GM19395 (cell line): Measurements from ENCODE around the gene TERB1.

Experiments
- ATAC-seq: cut with Tn5 transposase; IDR thresholded peaks from one replicate; pipeline ENCODE4 v1.9.1; 2021; ENCODE audit warnings: mild to moderate bottlenecking, moderate library complexity; ENCODE audit not compliant: unreplicated experiment

Gene TERB1, protein sequence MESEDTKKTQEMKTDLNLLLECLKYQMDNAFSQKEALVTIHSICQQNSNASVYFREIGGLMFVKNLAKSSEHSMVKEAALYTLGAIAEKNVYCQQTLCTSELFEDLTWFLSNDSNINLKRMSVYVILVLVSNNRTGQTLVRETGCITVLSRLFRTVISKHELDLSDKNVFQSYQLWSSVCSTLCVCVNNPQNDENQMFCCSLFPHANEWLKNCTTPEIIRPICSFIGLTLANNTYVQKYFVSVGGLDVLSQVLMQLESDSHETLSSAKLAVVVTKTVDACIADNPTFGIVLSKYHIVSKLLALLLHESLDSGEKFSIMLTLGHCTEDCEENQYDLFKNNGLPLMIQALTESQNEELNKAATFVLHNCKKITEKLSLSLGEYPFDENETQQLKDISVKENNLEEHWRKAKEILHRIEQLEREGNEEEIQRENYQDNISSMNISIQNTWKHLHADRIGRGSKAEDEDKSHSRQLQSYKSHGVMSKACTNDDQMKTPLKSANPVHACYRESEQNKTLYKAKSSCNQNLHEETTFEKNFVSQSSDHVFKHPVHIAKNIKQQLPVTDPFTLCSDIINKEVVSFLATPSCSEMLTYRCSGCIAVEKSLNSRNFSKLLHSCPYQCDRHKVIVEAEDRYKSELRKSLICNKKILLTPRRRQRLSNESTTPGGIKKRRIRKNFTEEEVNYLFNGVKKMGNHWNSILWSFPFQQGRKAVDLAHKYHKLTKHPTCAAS

DNA sequence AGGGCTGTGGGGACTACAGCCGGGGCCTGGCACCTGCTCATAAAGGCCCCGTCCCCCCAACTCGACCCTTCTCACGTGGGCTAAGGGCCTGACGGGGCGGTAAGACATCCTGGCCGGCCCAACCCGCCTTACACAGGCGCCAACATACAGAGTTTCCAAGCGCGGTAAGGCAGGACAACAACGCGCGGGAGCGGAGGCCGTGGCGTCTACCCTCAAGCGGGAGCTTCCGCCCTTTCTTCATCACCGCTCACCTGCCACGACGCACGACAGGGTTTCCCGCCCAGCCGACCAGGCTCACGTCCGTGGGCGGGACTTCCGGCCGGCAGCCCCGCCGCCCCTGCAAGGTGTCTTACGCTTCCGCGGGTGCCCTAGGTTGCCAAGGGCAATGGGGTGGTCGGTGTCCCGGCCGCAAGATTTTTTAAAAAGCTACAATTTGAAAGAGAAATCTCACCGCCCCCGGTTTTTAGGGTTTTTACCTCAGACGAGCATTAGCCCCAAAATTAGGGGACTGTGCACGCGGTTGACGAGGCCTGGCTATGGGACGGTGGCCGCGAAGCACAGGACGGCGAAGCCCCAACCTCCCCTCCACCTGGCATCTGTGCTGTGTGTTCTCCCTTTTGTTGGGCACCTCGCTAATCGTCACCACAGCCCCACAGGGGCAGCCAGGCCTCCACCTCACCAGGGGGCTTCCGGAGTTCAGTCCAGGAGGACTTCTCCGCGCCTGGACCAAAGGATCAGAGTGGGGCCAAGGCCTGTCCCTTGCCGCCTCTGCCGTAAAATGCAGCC, at the start of gene TERB1:
TERB1 (minus strand) TSS at position 265 of the 786 bp plus-strand sequence. CDS start 4,786 bp downstream, outside the sequence.
- ATAC-seq, result no peak

DNA sequence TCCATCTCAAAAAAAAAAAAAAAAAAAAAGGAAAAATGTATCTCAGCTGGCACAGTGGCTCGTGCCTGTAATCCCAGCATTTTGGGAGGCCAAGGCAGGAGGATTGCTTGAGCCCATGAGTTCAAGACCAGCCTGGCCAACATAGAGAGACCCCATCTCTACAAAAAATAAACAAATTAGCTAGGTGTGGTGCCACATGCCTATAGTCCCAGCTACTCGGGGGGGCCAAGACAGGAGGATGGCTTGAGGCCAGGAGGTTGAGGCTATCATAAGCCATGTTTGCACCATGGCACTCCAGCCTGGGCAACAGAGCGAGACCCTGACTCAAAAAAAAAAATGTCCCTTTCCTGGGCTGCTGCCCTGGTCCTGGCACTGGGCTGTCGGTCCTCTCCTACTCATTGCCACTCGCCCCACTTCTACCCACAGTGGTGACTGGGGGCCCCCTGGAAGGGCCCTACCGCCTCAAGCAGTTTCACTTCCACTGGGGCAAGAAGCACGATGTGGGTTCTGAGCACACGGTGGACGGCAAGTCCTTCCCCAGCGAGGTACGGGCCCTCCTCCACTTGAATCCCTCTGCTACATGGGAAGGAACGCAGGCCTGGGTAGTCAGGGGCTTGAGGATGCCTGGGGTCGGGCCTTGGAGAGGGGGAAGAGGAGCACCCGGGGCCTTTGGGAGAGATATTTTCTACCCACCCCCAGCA, 48.9 kb upstream of the TERB1 start:
- no peak for ATAC-seq

DNA sequence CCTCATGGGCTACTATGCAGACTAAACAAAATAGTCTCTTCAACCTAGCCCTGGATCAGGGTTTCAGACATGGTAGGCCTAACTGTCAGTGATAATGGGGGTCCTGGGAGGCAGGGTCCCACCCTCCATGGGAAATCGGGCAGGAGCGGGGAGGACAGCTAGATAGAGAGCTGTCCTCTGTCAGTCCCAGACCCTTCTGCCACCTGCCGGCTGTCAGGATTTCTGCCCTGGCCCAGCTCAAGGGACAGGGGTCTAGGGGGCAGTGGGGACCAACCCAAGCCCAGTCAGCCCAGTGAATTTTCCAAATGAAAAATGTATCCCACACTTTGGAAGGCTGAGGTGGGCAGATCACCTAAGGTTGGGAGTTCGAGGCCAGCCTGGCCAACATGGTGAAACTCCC, 48.2 kb upstream of the TERB1 start:
- ATAC-seq, result no peak

DNA sequence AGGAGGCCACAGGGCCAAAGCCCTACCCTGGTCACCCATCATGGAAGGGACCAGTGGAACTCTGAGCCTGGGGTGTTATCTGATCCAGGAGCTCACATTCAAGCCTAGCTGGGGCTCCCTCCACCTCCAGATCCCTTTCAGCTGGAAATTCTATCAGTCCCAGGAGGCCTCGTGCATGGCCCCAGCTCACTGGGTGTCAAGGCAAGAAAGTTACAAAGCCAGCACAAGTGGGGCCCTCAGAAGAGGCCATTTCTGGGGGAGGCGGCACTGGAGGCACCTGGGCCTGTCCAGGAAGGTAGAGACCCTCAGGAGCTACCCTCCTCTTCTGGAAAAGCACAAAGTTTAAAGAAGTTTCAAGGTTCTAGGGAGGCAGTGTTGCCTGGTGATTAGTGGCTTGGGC, 47.6 kb upstream of the TERB1 start:
- ATAC-seq, result no peak

DNA sequence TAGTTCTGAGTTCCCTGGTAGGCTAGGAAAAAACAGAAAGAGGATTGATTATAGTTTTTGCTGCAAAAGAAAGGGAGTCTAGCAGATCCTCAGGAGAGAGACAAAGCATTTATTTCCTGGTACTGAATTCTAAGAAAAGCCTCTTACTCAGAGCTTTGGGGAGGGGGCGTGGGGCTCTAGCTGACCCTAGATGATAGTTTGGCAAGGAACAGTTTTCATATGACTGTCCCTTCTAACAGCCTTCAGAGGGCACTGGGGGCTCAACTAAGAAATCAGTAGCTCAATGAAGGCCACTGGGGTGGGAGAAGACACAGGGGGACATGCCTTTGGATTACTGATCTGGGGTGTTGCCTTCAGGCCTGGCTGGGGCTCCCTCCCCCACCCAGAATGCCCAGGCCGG, 46.8 kb upstream of the TERB1 start:
- ATAC-seq, result no peak

DNA sequence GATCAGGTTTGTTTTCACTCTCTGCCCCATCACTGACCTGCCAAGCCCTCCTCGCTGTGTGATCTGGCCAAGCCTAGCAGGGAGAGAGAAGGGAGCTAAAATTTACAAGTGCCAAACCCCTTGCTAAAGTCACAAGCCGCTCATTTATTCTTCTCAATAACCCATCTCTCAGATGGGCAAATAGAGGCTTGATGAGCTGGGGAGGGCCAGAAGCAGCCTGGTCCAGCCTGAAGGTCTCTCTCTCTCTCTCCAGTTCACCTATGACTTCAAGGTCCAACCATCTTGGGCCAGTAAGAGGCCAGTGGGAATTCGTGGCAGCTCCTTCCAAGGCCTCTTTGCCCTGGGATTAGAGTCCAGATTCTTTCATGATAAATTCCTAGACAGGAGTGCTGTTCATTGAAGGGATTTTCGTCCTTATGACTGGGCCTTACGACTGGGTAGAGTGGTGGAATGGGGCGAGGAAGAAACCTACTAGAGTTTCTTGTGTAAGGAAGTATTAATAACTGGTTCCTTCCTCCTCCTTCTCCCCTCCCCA, 46.2 kb upstream of the TERB1 start:
- no peak for ATAC-seq

DNA sequence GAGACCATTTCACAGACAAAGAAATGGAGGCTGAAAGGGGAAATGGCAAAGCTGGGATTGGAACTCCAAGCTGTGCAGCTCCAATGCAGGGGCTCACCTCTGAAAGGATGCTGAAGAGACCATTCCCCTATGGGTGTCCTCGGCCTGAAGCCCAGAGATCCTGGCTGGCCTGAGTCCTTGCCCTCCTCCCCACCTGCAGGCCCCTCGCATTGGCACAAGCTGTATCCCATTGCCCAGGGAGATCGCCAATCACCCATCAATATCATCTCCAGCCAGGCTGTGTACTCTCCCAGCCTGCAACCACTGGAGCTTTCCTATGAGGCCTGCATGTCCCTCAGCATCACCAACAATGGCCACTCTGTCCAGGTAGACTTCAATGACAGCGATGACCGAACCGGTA, 45.4 kb upstream of the TERB1 start:
- ATAC-seq, result no peak

DNA sequence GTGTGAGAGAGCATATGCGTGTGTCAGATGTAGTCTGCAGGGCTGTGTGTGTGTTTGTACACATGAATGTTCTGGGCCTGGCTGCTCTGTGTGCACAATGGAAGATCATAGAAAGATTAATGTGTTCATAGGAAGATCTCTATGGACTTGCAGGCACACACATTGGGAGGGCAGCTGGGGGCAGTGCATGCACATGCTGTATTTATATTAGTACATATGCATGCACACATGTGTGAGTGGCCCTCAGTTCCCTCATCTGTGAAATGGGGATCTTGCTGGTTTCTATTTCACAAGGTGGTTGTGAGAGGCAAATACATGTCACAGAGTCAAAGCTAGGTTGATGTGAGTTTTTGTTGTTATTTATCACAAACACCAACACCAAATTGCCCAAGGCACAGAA, 44.9 kb upstream of the TERB1 start:
- ATAC-seq, result no peak

DNA sequence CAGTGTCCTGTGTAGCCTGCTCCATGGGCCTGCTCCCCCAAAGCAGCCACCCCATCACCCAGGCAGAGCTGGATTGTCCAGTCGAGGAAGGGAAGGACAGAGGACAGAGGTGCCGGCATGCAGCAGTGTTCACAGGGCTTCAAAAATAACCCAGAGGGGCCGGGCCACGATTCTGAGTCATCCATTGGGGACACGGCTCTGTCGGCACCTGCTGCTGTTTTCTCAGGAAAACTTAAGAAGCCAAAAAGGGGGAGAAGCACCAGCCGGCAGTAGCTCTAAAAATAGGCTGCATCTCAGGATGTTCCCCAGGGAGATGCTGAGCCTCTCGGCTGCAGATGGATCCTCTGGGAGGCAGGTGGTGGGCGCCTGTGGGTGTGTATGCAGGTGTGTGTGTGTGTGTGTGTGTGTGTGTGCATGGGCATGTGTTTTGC, 44.4 kb upstream of the TERB1 start:
- ATAC-seq, result no peak

DNA sequence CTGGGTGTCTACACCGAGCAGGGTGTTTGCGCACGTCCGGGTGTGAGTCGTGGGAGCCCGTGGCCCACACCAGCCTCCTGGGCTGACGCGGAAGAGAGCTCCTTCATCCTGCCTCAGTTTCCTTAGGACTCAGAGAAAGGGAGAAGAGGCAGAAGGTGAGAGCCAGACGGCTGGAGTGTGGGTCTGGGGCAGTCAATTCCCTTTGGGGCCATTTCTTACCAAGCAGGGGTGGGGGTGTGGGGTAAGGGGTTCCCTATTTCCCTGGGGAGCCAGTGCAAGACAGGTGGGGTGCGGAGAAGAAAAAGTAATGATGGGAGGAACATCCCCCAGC, 43.7 kb upstream of the TERB1 start:
- ATAC-seq, result no peak

DNA sequence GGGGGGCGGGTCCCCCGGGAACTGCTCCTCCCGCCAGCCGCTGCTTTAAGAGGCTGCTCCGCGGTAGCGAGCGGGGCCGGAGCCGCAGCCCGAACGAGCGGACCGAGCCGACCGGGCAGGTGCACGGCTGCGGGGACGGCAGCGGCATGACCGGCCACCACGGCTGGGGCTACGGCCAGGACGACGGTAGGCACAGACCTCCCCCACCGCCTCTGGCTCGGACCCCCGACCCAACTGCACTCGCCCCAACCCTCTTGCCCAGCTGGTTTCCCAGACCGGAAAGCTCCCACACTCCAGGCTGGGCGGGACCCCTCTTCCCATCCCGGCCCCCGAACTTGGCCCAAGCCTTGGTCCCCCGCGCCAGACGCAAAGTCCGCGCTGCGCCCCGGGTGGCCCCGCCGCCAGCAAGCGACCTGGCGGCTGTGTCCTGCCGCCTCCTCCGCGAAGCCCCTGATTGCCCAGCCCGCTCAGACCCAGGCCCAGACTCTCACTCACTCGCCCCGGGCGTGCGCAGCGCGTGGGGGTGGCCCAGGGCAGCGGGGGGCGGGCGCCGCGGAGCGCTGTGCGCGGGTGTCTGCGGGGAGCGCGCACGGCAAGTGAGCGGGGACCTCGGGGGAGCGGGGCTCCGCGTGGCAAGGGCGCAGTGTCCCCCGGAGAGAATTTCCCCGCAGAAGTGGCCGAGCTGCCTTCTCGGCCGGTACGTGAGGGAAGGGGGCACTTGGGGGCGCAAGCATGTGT, 43.1 kb upstream of the TERB1 start, which contains the start of gene CA7:
CA7 (plus strand) TSS at position 73 of the 738 bp plus-strand sequence; CDS start at position 147, 74 bp downstream.
- ATAC-seq, result no peak

DNA sequence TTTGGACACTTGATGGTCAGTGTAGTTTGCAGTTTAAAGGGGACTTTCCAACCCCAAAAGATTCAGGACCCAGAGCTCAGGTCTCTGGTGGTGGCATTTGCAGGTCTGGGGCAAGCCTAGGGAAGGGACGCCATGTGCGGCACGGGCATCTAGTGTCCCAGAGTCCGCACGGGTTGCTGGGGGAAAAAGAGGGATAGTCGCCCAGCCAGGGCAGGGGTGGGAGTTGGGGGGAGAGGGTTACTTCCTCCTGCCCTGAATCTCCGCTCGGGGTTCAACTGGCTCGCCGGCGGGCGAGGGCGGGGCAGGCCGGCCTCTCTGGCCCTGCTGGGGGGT, 42.6 kb upstream of the TERB1 start:
- ATAC-seq, result no peak

DNA sequence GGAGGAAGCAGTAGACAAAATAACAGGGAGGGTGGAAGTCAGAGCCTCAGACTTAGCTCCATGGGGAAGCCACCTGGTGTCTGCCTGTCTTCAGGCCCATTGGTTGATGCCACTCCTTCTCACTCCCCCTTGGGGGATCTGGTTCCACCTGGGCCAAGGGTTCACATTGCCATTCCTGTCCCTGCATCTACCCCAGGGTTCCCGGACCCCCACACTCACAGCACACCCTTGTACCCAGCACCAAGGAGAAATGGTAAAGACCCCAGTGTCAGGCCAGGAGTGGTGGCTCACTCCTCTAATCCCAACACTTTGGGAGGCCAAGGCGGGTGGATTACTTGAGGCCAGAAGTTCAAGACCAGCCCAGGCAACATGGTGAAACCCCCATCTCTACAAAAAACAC, 41.8 kb upstream of the TERB1 start:
- no peak for ATAC-seq

DNA sequence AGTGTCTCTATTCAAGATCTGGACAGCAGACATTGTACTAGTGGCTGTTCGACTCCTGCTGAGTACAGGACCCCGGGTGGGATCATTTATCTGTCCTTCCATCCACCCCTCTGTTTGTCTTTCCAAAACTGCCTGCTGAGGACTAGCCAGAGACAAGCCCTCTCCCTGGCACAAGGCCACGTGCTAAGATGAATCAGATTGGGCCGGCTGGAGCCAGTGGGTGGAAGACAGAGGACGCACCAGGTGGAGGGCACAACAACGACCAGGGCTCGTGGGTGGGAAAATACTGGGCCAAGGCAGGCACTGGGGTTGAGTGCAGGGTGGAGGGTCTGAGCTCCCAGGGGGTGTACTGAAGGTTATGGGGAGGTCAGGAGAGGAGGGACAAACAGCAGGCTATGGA, 41.4 kb upstream of the TERB1 start:
- no peak for ATAC-seq

DNA sequence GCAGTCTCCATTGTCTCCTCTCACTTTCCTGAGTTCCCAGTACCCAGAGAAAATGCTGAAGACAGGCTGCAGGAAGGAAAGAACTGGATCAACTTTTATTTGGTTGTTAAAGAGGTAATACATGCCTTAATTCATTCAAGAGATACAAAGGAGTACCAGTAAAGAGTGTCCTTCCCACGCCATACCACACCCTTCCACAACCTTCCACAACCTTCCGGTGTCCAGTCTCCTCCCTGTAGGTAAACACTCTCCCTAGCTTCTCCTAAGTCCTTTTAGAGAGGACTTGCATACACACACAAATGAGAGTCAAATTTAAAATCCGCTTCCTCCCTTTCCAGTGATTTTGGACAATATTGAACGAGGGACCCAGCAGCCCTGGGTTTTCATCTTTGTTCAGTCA, 40.0 kb upstream of the TERB1 start:
- no peak for ATAC-seq

DNA sequence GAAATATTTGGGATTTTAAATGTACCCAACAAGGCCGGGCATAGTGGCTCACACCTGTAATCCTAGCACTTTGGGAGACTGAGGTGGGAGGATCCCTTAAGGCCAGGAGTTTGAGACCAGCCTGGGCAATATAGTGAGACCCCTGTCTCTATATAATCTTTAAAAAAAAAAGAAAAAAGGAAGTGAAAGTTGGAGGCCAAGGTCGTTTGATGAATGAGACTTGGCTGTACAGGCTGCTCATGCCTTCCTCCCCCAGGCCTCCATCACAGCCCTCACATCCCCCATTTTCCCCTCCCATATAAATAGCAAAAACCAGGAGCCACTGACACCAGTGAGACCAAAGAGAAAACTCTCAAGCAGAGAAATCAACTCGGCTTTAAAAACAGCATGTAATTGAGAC, 39.5 kb upstream of the TERB1 start:
- no peak for ATAC-seq

DNA sequence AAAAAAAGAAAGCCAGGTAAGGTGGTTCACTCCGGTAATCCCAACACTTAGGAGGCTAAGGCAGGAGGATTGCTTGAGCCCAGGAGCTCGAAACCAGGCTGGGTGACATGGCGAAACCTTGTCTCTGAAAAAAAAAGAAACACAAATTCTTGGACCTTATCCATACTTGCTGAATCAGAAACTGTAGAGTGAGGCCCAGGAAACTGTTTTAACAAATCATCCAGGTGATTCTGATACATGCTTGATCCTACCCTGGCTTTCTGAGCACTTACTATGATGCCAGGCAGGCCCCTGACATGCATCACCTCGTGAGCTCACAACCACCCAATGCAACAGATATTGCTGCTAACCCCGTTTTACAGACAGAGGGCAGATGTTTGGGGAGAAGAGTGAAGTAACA, 33.4 kb upstream of the TERB1 start:
- ATAC-seq, result no peak

DNA sequence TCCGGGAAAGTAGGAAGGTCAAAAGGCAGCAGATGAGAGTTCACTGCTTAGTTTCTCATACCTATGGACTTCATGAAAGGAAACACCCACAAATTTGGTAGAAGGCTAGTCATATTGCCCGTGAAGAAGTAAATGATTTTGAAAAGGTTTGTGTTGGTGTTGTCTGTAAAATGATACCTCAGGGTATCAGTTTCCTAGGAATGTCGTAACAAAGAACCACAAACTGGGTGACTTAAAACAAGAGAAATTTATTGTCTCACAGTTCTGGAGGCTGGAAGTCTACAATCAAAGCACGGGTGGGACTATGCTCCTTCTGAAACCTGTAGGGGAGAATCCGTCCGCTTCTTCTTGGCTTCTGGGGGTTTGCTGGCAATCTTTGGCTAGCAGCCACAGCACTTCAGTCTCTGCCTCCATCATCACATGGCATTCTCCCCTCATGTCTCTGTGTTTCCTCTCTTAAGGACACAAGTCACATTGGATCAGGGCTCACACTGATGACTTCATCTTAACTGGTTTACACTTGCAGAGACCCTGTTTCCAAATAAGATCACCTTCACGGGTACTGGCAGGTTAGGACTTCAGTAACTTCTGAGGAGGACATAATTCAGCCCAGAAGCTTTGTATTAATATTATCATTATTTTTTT, 31.4 kb upstream of the TERB1 start:
- ATAC-seq, result no peak

DNA sequence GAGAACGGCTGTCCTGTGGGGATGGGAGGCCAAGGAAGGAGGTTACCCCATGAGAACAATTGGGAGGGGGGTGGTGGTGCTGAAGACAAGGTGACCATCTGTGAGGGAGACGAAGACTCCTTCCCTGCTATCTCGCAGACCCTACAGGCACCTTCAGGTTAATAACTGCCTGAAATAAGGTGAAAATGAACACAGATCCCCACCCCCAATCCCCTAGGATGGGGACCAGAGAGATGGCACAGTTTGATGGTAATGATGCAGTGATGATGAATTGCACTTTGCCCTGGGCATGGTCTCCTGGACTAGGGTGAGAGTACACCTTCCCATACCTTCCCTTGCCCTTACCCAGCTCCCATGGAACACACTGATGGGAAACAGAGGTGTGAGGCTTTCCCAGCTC, 30.8 kb upstream of the TERB1 start:
- ATAC-seq, result no peak
